K562 (cell line): ENCODE measurements around the gene ZBTB8A. TPM values are rescaled to one million over a fixed set of nuclear protein-coding genes. Genes with fewer than 3 reads are reported as not detected.

Experiments
- ARHGAP35 ChIP-seq: fragments of 450-650 bp; IDR thresholded peaks from 2 replicates; pipeline ENCODE4 v1.6.1; 2018; ENCODE audit not compliant: partially characterized antibody
- FOXM1 ChIP-seq, 2 experiments: fragments of 450-650 bp in 1 of 2; sonication (generic) in 1 of 2; formaldehyde crosslinking in 1 of 2; IDR thresholded peaks; 2 replicates each; pipeline versions ENCODE4 v1.6.1 to v1.9.0; 2017 to 2022; ENCODE audit warnings: low read depth in 2 of 2, mild to moderate bottlenecking in 2 of 2, missing genetic modification reagents in 1 of 2, moderate library complexity in 1 of 2
- RBBP5 ChIP-seq: fragments of 200-600 bp; sonication (generic); IDR thresholded peaks from 2 replicates; pipeline ENCODE4 v1.6.1; 2012; ENCODE audit warnings: borderline replicate concordance, mild to moderate bottlenecking, low read length, control low read depth, inconsistent platforms; ENCODE audit not compliant: insufficient read depth, poor library complexity, severe bottlenecking
- SMAD3 ChIP-seq: fragments of 450-650 bp; formaldehyde crosslinking; conservative IDR thresholded peaks from 2 replicates; pipeline ENCODE4 v1.4.0; 2020; ENCODE audit warnings: mild to moderate bottlenecking
- SRSF3 ChIP-seq: fragments of 200-400 bp; formaldehyde crosslinking; IDR thresholded peaks from 2 replicates; pipeline ENCODE4 v1.6.1; 2016; ENCODE audit warnings: mild to moderate bottlenecking, low read length, moderate library complexity; ENCODE audit not compliant: insufficient read depth
- TCFL5 ChIP-seq: fragments of 250-450 bp; sonication (Bioruptor Pico); conservative IDR thresholded peaks from 2 replicates; pipeline ENCODE4 v1.6.1; 2021; ENCODE audit warnings: mild to moderate bottlenecking, moderate library complexity, matching md5 sums
- ZBTB33 ChIP-seq: sonication (generic); formaldehyde crosslinking; IDR thresholded peaks from 2 replicates; pipeline ENCODE4 v1.8.1; 2023; ENCODE audit warnings: mild to moderate bottlenecking, missing genetic modification reagents
- ZFP1 ChIP-seq: fragments of 450-650 bp; formaldehyde crosslinking; IDR thresholded peaks from 2 replicates; pipeline ENCODE4 v1.4.0; 2020; ENCODE audit warnings: mild to moderate bottlenecking, mixed read lengths
- ZNF12 ChIP-seq: sonication (generic); formaldehyde crosslinking; IDR thresholded peaks from 2 replicates; pipeline ENCODE4 v1.4.0; 2020; ENCODE audit warnings: mild to moderate bottlenecking, missing genetic modification reagents
- ZNF140 ChIP-seq: fragments of 250-450 bp; sonication (Bioruptor Pico); IDR thresholded peaks from 2 replicates; pipeline ENCODE4 v1.8.0; 2021; ENCODE audit warnings: moderate library complexity, mild to moderate bottlenecking, inconsistent platforms
- ZNF146 ChIP-seq: IDR thresholded peaks from one replicate; pipeline ENCODE4 v1.6.1; 2018; ENCODE audit warnings: missing compliant biosample characterization; ENCODE audit not compliant: unreplicated experiment
- polyA plus RNA-seq, 8 experiments: library from polyadenylated mRNA; depleted of rRNA in 4 of 8; stranded (reverse) in 5 of 8; unstranded in 3 of 8; fragments of >200 nt; fragmentation: Nextera tagmentation in 2 of 8; fragmentation: Illumina TruSeq in 1 of 8; extraction: Ambion mirVana in 2 of 8; extraction: Trizol in 1 of 8; gene quantifications; 2 replicates each; pipeline versions ENCODE4 v1.2.1 to v1.2.3, GENCODE V29; 2011 to 2014; ENCODE audit warnings: inconsistent platforms in 1 of 8, missing spikeins in 1 of 8
- total RNA-seq, 7 experiments: library from RNA; depleted of rRNA in 6 of 7; stranded (reverse); fragments of >200 nt in 6 of 7; fragmentation: Illumina TruSeq in 2 of 7; extraction: Trizol in 2 of 7; gene quantifications; 2 replicates each; pipeline versions ENCODE4 v1.2.1 to v1.2.3, GENCODE V29; 2011 to 2021; ENCODE audit warnings: low replicate concordance in 1 of 7
- TF ChIP-seq, protein P1 (sequence below), 2 experiments: fragments of 450-650 bp in 1 of 2; sonication (generic) in 1 of 2; formaldehyde crosslinking in 1 of 2; IDR thresholded peaks; 2 replicates each; pipeline versions ENCODE4 v1.7.1 to v1.9.0; 2016 to 2022; ENCODE audit warnings: inconsistent platforms in 1 of 2, mild to moderate bottlenecking in 1 of 2, missing genetic modification reagents in 1 of 2
- TF ChIP-seq, protein P2 (sequence below): fragments of 250-450 bp; sonication (Bioruptor Pico); IDR thresholded peaks from 2 replicates; pipeline ENCODE4 v1.4.0; 2020; ENCODE audit warnings: borderline replicate concordance

Gene ZBTB8A
- total and polyA plus RNA-seq, 9 of the 15 experiments (the other 6 are each of a cell fraction or from before 2014, with no cell fraction given): 0.01 to 0.64 (median 0.09) TPM

- TF ChIP-seq FOXM1 (IDR thresholded peaks at IDR 0.05; ENCODE audit: low read depth) (no peak), FOXM1 (CRISPR knock-in tag; IDR thresholded peaks at IDR 0.05; ENCODE audit: low read depth) (peak; percentile 66), ZFP1 (CRISPR knock-in tag) (0 out of 2 replicates have a peak, but pooled peaks have one; percentile 18), ZBTB33 (CRISPR knock-in tag) (no peak; the same call in 1 of the 2 replicates), SMAD3 (CRISPR knock-in tag) (peak; percentile 70; the same call in 1 of the 2 replicates), ARHGAP35 (no peak), ZNF140 (0 out of 2 replicates have a peak, but pooled peaks have one; percentile 16), ZNF146 (CRISPR knock-in tag) (peak; percentile 10), SRSF3 (0 out of 2 replicates have a peak, but pooled peaks have one; percentile 19), TCFL5 (CRISPR knock-in tag) (peak; percentile 51; the same call in 1 of the 2 replicates), ZNF12 (CRISPR knock-in tag) (0 out of 2 replicates have a peak, but pooled peaks have one; percentile 52), RBBP5 (peak; percentile 83)
- TF ChIP-seq, protein P1, sequence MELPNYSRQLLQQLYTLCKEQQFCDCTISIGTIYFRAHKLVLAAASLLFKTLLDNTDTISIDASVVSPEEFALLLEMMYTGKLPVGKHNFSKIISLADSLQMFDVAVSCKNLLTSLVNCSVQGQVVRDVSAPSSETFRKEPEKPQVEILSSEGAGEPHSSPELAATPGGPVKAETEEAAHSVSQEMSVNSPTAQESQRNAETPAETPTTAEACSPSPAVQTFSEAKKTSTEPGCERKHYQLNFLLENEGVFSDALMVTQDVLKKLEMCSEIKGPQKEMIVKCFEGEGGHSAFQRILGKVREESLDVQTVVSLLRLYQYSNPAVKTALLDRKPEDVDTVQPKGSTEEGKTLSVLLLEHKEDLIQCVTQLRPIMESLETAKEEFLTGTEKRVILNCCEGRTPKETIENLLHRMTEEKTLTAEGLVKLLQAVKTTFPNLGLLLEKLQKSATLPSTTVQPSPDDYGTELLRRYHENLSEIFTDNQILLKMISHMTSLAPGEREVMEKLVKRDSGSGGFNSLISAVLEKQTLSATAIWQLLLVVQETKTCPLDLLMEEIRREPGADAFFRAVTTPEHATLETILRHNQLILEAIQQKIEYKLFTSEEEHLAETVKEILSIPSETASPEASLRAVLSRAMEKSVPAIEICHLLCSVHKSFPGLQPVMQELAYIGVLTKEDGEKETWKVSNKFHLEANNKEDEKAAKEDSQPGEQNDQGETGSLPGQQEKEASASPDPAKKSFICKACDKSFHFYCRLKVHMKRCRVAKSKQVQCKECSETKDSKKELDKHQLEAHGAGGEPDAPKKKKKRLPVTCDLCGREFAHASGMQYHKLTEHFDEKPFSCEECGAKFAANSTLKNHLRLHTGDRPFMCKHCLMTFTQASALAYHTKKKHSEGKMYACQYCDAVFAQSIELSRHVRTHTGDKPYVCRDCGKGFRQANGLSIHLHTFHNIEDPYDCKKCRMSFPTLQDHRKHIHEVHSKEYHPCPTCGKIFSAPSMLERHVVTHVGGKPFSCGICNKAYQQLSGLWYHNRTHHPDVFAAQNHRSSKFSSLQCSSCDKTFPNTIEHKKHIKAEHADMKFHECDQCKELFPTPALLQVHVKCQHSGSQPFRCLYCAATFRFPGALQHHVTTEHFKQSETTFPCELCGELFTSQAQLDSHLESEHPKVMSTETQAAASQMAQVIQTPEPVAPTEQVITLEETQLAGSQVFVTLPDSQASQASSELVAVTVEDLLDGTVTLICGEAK (IDR thresholded peaks at IDR 0.05): peak; percentile 56; the same call in 1 of the 2 replicates
- TF ChIP-seq, protein P1 (CRISPR knock-in tag; IDR thresholded peaks at IDR 0.05): no peak
- TF ChIP-seq, protein P2, sequence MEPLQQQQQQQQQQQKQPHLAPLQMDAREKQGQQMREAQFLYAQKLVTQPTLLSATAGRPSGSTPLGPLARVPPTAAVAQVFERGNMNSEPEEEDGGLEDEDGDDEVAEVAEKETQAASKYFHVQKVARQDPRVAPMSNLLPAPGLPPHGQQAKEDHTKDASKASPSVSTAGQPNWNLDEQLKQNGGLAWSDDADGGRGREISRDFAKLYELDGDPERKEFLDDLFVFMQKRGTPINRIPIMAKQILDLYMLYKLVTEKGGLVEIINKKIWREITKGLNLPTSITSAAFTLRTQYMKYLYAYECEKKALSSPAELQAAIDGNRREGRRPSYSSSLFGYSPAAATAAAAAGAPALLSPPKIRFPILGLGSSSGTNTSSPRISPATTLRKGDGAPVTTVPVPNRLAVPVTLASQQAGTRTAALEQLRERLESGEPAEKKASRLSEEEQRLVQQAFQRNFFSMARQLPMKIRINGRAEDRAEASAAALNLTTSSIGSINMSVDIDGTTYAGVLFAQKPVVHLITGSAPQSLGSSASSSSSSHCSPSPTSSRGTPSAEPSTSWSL (CRISPR knock-in tag): 0 out of 2 replicates have a peak, but pooled peaks have one; percentile 44
Measured at GRCh38 chr1:32651461-32652073, 112.3 kb downstream of the ZBTB8A start (continued).
